Measurements from ENCODE around the gene ZCCHC8. TPM values are rescaled to one million over a fixed set of nuclear protein-coding genes. Genes with fewer than 3 reads are reported as not detected.

The ZCCHC8 gene
- total and polyA plus RNA-seq, 2 of the 4 experiments (the other 2 are of a cell fraction), result 9.5 to 12.7 TPM

DNA sequence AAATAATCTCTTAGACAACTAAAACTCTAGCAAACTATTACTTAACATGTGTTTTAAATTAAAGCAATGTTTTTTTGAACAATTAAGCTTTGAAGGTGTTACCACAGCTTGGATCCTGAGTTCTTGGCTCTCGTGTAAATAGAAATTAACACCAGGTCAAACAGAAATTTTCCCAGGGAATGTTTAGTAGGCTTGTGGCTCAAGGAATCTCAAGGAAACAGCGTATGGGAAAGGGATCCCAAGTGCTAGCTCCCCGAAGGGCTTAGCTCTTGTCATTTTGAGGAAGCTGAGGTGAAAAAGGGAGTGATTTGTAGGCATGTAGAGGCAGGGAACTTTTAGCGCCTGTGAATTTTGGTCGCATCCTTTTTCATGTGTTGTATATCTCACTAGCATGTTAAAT lies 37.8 kb upstream of the ZCCHC8 start:
- DNase-seq (no peak), ATAC-seq (ENCODE audit: low read depth) (no peak)
- Histone ChIP-seq H3K27me3 (ENCODE audit: control insufficient read depth, insufficient read depth, low read length) (no peaks in the 10 kb centered on the region), H4K8ac (ENCODE audit: low read depth in 2 of 2, low read length in 2 of 2) (no peak overlapping the region), H3K4me2 (ENCODE audit: low read depth, low read length) (no peak overlapping the region), H3K9me1 (ENCODE audit: insufficient read depth, low read length) (no peaks in the 10 kb centered on the region), H3K4me1 (ENCODE audit: control insufficient read depth, insufficient read depth, low read length) (no peaks in the 10 kb centered on the region), H2AK9ac (replicated peaks; ENCODE audit: low read depth, low read length, poor library complexity) (no peak overlapping the region), H3K18ac (ENCODE audit: low read depth, low read length) (no peak overlapping the region), H4K5ac (ENCODE audit: low read depth, low read length) (no peak overlapping the region), H3K23ac (ENCODE audit: low read depth, low read length) (no peak overlapping the region), H3K14ac (replicated peaks; ENCODE audit: low read depth, low read length) (no peak overlapping the region), H3K9ac (ENCODE audit: low read depth, low read length) (no peak overlapping the region), H2AFZ (replicated peaks; ENCODE audit: low read length, poor library complexity) (no peak overlapping the region), H3K79me1 (ENCODE audit: low read depth in 1 of 2, low read length in 2 of 2) (peaks cover 10 to 12% of the 10 kb centered on the region in 2 experiments; a peak in 2 of 4 replicates), H3K27ac (ENCODE audit: insufficient read depth, low read length) (no peak overlapping the region), H3K9me3 (ENCODE audit: control insufficient read depth, insufficient read depth, low read length) (no peaks in the 10 kb centered on the region), H3K4ac (ENCODE audit: low read depth, low read length) (no peak overlapping the region), H4K91ac (ENCODE audit: insufficient read depth, low read depth, low read length) (no peak overlapping the region), H2BK20ac (ENCODE audit: low read depth, low read length) (no peak overlapping the region), H2BK120ac (ENCODE audit: low read depth, low read length) (no peak overlapping the region), H2AK5ac (ENCODE audit: low read depth, low read length) (no peak overlapping the region), H3K56ac (ENCODE audit: extremely low read depth, insufficient read depth, low read length) (no peak overlapping the region), H2BK15ac (ENCODE audit: low read depth, low read length) (no peak overlapping the region), H4K20me1 (ENCODE audit: insufficient read depth, low read length) (no peaks in the 10 kb centered on the region), H2BK5ac (ENCODE audit: low read depth, low read length, poor library complexity, severe bottlenecking) (no peak overlapping the region), H3K4me3 (ENCODE audit: insufficient read depth, low read depth, low read length) (no peak overlapping the region), H3K36me3 (ENCODE audit: control insufficient read depth, insufficient read depth, low read length) (peaks cover 13% of the 10 kb centered on the region)
- no CpG with 5 or more reads among the region's 5 CpGs for WGBS, 2 experiments (ENCODE audit: extremely low coverage in 2 of 2, insufficient read length in 1 of 2)
- ChIA-PET CTCF (no interaction called here), POLR2A (ENCODE audit: unreplicated experiment) (interaction anchor here (0.6 kb wide), 1 partner anchor 961 kb away, joined by 3 read pairs; no protein-coding TSS in a partner anchor)
- dilution Hi-C loops (cut with HindIII; ENCODE audit: low sequenced_read_pairs, unreplicated experiment), result no loop called here
- intact Hi-C loops (cut with micrococcal nuclease), result loop anchor here (5.0 kb wide), 1 partner anchor 49 kb away; no protein-coding TSS in a partner anchor
- TF ChIP-seq, protein P1, sequence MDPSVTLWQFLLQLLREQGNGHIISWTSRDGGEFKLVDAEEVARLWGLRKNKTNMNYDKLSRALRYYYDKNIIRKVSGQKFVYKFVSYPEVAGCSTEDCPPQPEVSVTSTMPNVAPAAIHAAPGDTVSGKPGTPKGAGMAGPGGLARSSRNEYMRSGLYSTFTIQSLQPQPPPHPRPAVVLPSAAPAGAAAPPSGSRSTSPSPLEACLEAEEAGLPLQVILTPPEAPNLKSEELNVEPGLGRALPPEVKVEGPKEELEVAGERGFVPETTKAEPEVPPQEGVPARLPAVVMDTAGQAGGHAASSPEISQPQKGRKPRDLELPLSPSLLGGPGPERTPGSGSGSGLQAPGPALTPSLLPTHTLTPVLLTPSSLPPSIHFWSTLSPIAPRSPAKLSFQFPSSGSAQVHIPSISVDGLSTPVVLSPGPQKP (IDR thresholded peaks at IDR 0.05; ENCODE audit: borderline replicate concordance, low read depth, low read length), result no peak
- TF ChIP-seq RCOR1 (IDR thresholded peaks at IDR 0.05; ENCODE audit: insufficient replicate concordance, low read length), result no peak
- no peak for TF ChIP-seq CEBPB (IDR thresholded peaks at IDR 0.05; ENCODE audit: low read depth, low read length)
- TF ChIP-seq CHD1 (IDR thresholded peaks at IDR 0.05; ENCODE audit: low read depth, low read length), result no peak
- TF ChIP-seq MAFK (IDR thresholded peaks at IDR 0.05; ENCODE audit: low read depth, low read length), result no peak
- no peak for TF ChIP-seq RAD21 (IDR thresholded peaks at IDR 0.05; ENCODE audit: low read length)
- no peak for TF ChIP-seq RFX5 (IDR thresholded peaks at IDR 0.05; ENCODE audit: low read depth, low read length)
- TF ChIP-seq, protein P2, sequence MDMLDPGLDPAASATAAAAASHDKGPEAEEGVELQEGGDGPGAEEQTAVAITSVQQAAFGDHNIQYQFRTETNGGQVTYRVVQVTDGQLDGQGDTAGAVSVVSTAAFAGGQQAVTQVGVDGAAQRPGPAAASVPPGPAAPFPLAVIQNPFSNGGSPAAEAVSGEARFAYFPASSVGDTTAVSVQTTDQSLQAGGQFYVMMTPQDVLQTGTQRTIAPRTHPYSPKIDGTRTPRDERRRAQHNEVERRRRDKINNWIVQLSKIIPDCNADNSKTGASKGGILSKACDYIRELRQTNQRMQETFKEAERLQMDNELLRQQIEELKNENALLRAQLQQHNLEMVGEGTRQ (IDR thresholded peaks at IDR 0.05; ENCODE audit: low read depth, low read length), result no peak
- in situ Hi-C loops (cut with MboI; ENCODE audit: low sequenced_read_pairs), result no loop called here
- BruUV-seq (replicated peaks), result no TSS peak

Data from IMR-90 (cell line).